ENCODE results near the gene DAZAP1.

GRCh38 chr19:1412995-1413800 is 5.8 kb downstream of the DAZAP1 start:
- TF ChIP-seq POLR2AphosphoS5 (IDR thresholded peaks at IDR 0.05) (no peak), POLR2A (IDR thresholded peaks at IDR 0.05) (no peak), CTCF (IDR thresholded peaks at IDR 0.05) (no peak)
